HG02885 (cell line): ENCODE measurements around the gene MYF5.
"Not testable (repeated sequence)": the region's sequence is repeated elsewhere in the genome, so short reads cannot be mapped to it uniquely, and the experiment has no call there.

ENCODE experiments used
- ATAC-seq: cut with Tn5 transposase; IDR thresholded peaks from one replicate; pipeline ENCODE4 v1.9.1; 2021; ENCODE audit warnings: mild to moderate bottlenecking; ENCODE audit not compliant: unreplicated experiment, poor library complexity

The MYF5 gene

GRCh38 chr12:80716696-80717469, at the start of gene MYF5:
Gene MYF5 (plus strand): TSS chr12:80716912. CDS start chr12:80717064, 152 bp downstream.
- ATAC-seq, result no peak

GRCh38 chr12:80670214-80670613, 46.5 kb upstream of the MYF5 start:
- no peak for ATAC-seq

- ATAC-seq, result not testable (repeated sequence)
Observed at GRCh38 chr12:80676042-80676636, 40.6 kb upstream of the MYF5 start.

GRCh38 chr12:80676856-80677255, 39.9 kb upstream of the MYF5 start:
- no peak for ATAC-seq

- no peak for ATAC-seq
Observed at GRCh38 chr12:80677994-80678393, 38.7 kb upstream of the MYF5 start.

- no peak for ATAC-seq
Observed at GRCh38 chr12:80679346-80680131, 37.2 kb upstream of the MYF5 start.

GRCh38 chr12:80681287-80681686, 35.4 kb upstream of the MYF5 start:
- ATAC-seq, result peak; percentile 79

GRCh38 chr12:80681786-80682185, 34.9 kb upstream of the MYF5 start:
- ATAC-seq, result no peak

GRCh38 chr12:80684077-80684495, 32.6 kb upstream of the MYF5 start:
- ATAC-seq, result no peak

GRCh38 chr12:80690090-80690489, 26.6 kb upstream of the MYF5 start:
- ATAC-seq, result no peak

GRCh38 chr12:80690513-80690912, 26.2 kb upstream of the MYF5 start:
- no peak for ATAC-seq

- peak; percentile 61 for ATAC-seq
Observed at GRCh38 chr12:80692114-80692513, 24.6 kb upstream of the MYF5 start.

- no peak for ATAC-seq
Observed at GRCh38 chr12:80697270-80697887, 19.3 kb upstream of the MYF5 start.

- no peak for ATAC-seq
Observed at GRCh38 chr12:80698256-80698655, 18.5 kb upstream of the MYF5 start.

- ATAC-seq, result no peak
Observed at GRCh38 chr12:80698847-80699542, 17.7 kb upstream of the MYF5 start.

GRCh38 chr12:80700327-80700726, 16.4 kb upstream of the MYF5 start:
- ATAC-seq, result no peak

GRCh38 chr12:80701388-80701787, 15.3 kb upstream of the MYF5 start:
- ATAC-seq, result no peak

- peak; percentile 85 for ATAC-seq
Observed at GRCh38 chr12:80702889-80703805, 13.6 kb upstream of the MYF5 start.

- no peak for ATAC-seq
Observed at GRCh38 chr12:80704420-80704819, 12.3 kb upstream of the MYF5 start.
